ENCODE data around the gene POR.
"Not testable (repeated sequence)": the region's sequence is repeated elsewhere in the genome, so short reads cannot be mapped to it uniquely, and the experiment has no call there.

POR gene

GRCh38 chr7:76002139-76002538 is 87.2 kb downstream of the POR start:
- Histone ChIP-seq H2AFZ (ENCODE audit: low read depth, low read length) (no peak overlapping the region), H3K4me3 (ENCODE audit: low read length) (no peak overlapping the region), H3K9me3 (ENCODE audit: insufficient read depth, low read length) (no peaks in the 10 kb centered on the region), H3K4me1 (ENCODE audit: low read length) (no peaks in the 10 kb centered on the region), H3K79me2 (ENCODE audit: low read length) (no peaks in the 10 kb centered on the region), H3K27me3 (ENCODE audit: low read depth, low read length) (no peaks in the 10 kb centered on the region), H3K9ac (ENCODE audit: low read length) (no peak overlapping the region), H3K4me2 (ENCODE audit: low read length) (no peak overlapping the region), H3K36me3 (replicated peaks; ENCODE audit: low read depth, low read length) (no peaks in the 10 kb centered on the region), H3K27ac (ENCODE audit: low read length) (no peak overlapping the region), H4K20me1 (ENCODE audit: insufficient read depth, low read length) (no peaks in the 10 kb centered on the region)
- TF ChIP-seq CTCF (IDR thresholded peaks at IDR 0.05; ENCODE audit: low read depth, low read length) (no peak), EZH2phosphoT487 (IDR thresholded peaks at IDR 0.05; ENCODE audit: low read depth) (no peak)

GRCh38 chr7:76002822-76003221 is 87.9 kb downstream of the POR start:
- no peaks in the 10 kb centered on the region for H3K36me3 ChIP-seq (replicated peaks; ENCODE audit: low read depth, low read length)
- no peaks in the 10 kb centered on the region; the same call in 1 of the 2 replicates for H3K4me1 ChIP-seq (ENCODE audit: low read length)
- no peak overlapping the region for H2AFZ ChIP-seq (ENCODE audit: low read depth, low read length)
- no peak overlapping the region for H3K9ac ChIP-seq (ENCODE audit: low read length)
- no peaks in the 10 kb centered on the region for H3K79me2 ChIP-seq (ENCODE audit: low read length)
- no peak overlapping the region for H3K27ac ChIP-seq (ENCODE audit: low read length)
- H3K9me3 ChIP-seq (ENCODE audit: insufficient read depth, low read length): no peaks in the 10 kb centered on the region
- no peak overlapping the region for H3K4me2 ChIP-seq (ENCODE audit: low read length)
- TF ChIP-seq EZH2phosphoT487 (IDR thresholded peaks at IDR 0.05; ENCODE audit: low read depth): no peak
- TF ChIP-seq CTCF (IDR thresholded peaks at IDR 0.05; ENCODE audit: low read depth, low read length): no peak
- no peaks in the 10 kb centered on the region for H4K20me1 ChIP-seq (ENCODE audit: insufficient read depth, low read length)
- no peak overlapping the region for H3K4me3 ChIP-seq (ENCODE audit: low read length)
- H3K27me3 ChIP-seq (ENCODE audit: low read depth, low read length): no peaks in the 10 kb centered on the region

DNA sequence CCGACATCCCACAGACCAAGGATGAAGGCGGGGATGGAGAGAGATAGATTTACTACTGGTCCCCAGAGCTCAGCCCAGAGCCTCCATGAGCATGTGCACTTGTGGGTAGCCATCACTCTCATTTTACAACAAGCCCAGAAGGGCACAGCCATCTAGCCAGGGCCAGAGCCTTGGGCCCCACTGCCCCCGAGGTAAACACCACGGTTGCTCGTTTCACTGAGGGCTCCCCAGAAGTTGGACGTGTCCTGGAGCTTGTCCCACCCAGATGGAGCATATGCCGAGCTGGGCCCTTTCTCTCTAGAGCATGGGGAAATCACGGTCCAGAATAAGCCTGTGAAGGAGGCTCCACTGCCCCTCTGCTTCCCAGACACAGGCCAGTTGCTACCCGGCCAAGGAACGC is 88.4 kb downstream of the POR start:
- H3K36me3 ChIP-seq (replicated peaks; ENCODE audit: low read depth, low read length): no peaks in the 10 kb centered on the region
- no peaks in the 10 kb centered on the region for H4K20me1 ChIP-seq (ENCODE audit: insufficient read depth, low read length)
- TF ChIP-seq CTCF (IDR thresholded peaks at IDR 0.05; ENCODE audit: low read depth, low read length) (no peak), EZH2phosphoT487 (IDR thresholded peaks at IDR 0.05; ENCODE audit: low read depth) (no peak)

GRCh38 chr7:76005004-76005403 is 90.0 kb downstream of the POR start:
- not testable (repeated sequence) for H3K27me3 ChIP-seq (ENCODE audit: low read depth, low read length); H3K27ac ChIP-seq (ENCODE audit: low read length); H3K79me2 ChIP-seq (ENCODE audit: low read length); H2AFZ ChIP-seq (ENCODE audit: low read depth, low read length); H3K9me3 ChIP-seq (ENCODE audit: insufficient read depth, low read length); H3K4me3 ChIP-seq (ENCODE audit: low read length); H4K20me1 ChIP-seq (ENCODE audit: insufficient read depth, low read length); H3K4me2 ChIP-seq (ENCODE audit: low read length); H3K36me3 ChIP-seq (replicated peaks; ENCODE audit: low read depth, low read length); H3K9ac ChIP-seq (ENCODE audit: low read length)
- H3K4me1 ChIP-seq (ENCODE audit: low read length): peaks cover 21% of the 10 kb centered on the region

More for the DNA sequence above, 88.4 kb downstream of the POR start:
- H3K9ac ChIP-seq (ENCODE audit: low read length): no peak overlapping the region
- H3K27ac ChIP-seq (ENCODE audit: low read length): no peak overlapping the region
- H3K4me3 ChIP-seq (ENCODE audit: low read length): no peak overlapping the region
- no peak overlapping the region for H2AFZ ChIP-seq (ENCODE audit: low read depth, low read length)
- no peaks in the 10 kb centered on the region for H3K79me2 ChIP-seq (ENCODE audit: low read length)
- no peaks in the 10 kb centered on the region for H3K27me3 ChIP-seq (ENCODE audit: low read depth, low read length)
- H3K4me1 ChIP-seq (ENCODE audit: low read length): peaks cover 5% of the 10 kb centered on the region
- no peaks in the 10 kb centered on the region for H3K9me3 ChIP-seq (ENCODE audit: insufficient read depth, low read length)
- no peak overlapping the region for H3K4me2 ChIP-seq (ENCODE audit: low read length)
